Thyroid gland (tissue), 4 donors: Measurements from ENCODE around the gene CDKN2AIPNL.

Source experiments
- CTCF ChIP-seq, 6 experiments: fragments of 200-600 bp in 3 of 6; fragments of 450-650 bp in 3 of 6; sonication (generic) in 3 of 6; IDR thresholded peaks; one replicate each; pipeline ENCODE4 v1.5.1; 2016 to 2019; ENCODE audit warnings: antibody characterized with exemption in 6 of 6, mild to moderate bottlenecking in 2 of 6, inconsistent platforms in 1 of 6, moderate library complexity in 1 of 6
- POLR2A ChIP-seq, 2 donors: fragments of 450-650 bp; IDR thresholded peaks; one replicate each; pipeline ENCODE4 v1.6.1; 2017; ENCODE audit warnings: antibody characterized with exemption in 2 of 2, mild to moderate bottlenecking in 2 of 2, moderate library complexity in 1 of 2

GRCh38 chr5:134435560-134435959 lies 23.9 kb upstream of the CDKN2AIPNL start:
- TF ChIP-seq CTCF (IDR thresholded peaks at IDR 0.05) = peak in 1 of 6 experiments; percentile 30
- TF ChIP-seq POLR2A (IDR thresholded peaks at IDR 0.05) = no peak
